IMR-90 (cell line): ENCODE measurements around the gene ZNF613. TPM values are rescaled to one million over a fixed set of nuclear protein-coding genes. Genes with fewer than 3 reads are reported as not detected.

ENCODE experiments used
- ATAC-seq: fragments of 200-7000 bp; cut with Tn5 transposase; 2 replicates; pipeline ENCODE4 v1.9.1; 2020; ENCODE audit warnings: low read depth, mild to moderate bottlenecking, moderate library complexity
- BruUV-seq: library from RNA; stranded (reverse); fragments of 400-500 nt; replicated peaks from 2 replicates; lab custom pipeline; 2021; lab: Mats Ljungman, UMichigan
- CTCF ChIA-PET: fragments of 300-600 bp; formaldehyde crosslinking; extraction: SDS; loops from one replicate; lab custom pipeline; 2021; ENCODE audit warnings: antibody characterized with exemption; lab: Yijun Ruan, JAX
- POLR2A ChIA-PET: fragments of 300-600 bp; sonication (Branson Sonifier 250); formaldehyde crosslinking; loops from one replicate; lab custom pipeline; 2022; ENCODE audit warnings: antibody characterized with exemption; ENCODE audit not compliant: unreplicated experiment; lab: Charles Lee
- DNase-seq: peaks from one replicate; pipeline ENCODE4 v3.0.0; 2013
- H2AFZ ChIP-seq: replicated peaks from 2 replicates; pipeline ENCODE3; 2013; ENCODE audit warnings: low read length, mild to moderate bottlenecking; ENCODE audit not compliant: poor library complexity
- H2AK5ac ChIP-seq: 2 replicates; pipeline ENCODE4 v1.6.1; 2013; ENCODE audit warnings: low read depth, low read length, inconsistent platforms
- H2AK9ac ChIP-seq: replicated peaks from 2 replicates; pipeline ENCODE3; 2013; ENCODE audit warnings: mild to moderate bottlenecking, low read depth, low read length, moderate library complexity; ENCODE audit not compliant: poor library complexity
- H2BK120ac ChIP-seq: 2 replicates; pipeline ENCODE4 v1.6.1; 2013; ENCODE audit warnings: low read depth, low read length, inconsistent platforms
- H2BK15ac ChIP-seq: 3 replicates; pipeline ENCODE4 v1.6.1; 2013; ENCODE audit warnings: low read depth, low read length, inconsistent platforms
- H2BK20ac ChIP-seq: 2 replicates; pipeline ENCODE4 v1.6.1; 2013; ENCODE audit warnings: low read depth, mild to moderate bottlenecking, inconsistent platforms, low read length, moderate library complexity
- H2BK5ac ChIP-seq: 2 replicates; pipeline ENCODE4 v1.6.1; 2013; ENCODE audit warnings: mild to moderate bottlenecking, low read depth, low read length, inconsistent platforms; ENCODE audit not compliant: poor library complexity, severe bottlenecking
- H3K14ac ChIP-seq: replicated peaks from 2 replicates; pipeline ENCODE4 v1.6.1; 2013; ENCODE audit warnings: low read depth, low read length, inconsistent platforms
- H3K18ac ChIP-seq: 2 replicates; pipeline ENCODE4 v1.6.1; 2013; ENCODE audit warnings: low read depth, low read length, control low read depth
- H3K23ac ChIP-seq: 2 replicates; pipeline ENCODE4 v1.6.1; 2013; ENCODE audit warnings: low read depth, low read length, inconsistent platforms
- H3K27ac ChIP-seq: 2 replicates; pipeline ENCODE4 v1.5.1; 2013; ENCODE audit warnings: mild to moderate bottlenecking, control low read depth, low read length; ENCODE audit not compliant: insufficient read depth
- H3K27me3 ChIP-seq: 2 replicates; pipeline ENCODE4 v1.6.1; 2013; ENCODE audit warnings: low read length; ENCODE audit not compliant: control insufficient read depth, insufficient read depth
- H3K36me3 ChIP-seq: 2 replicates; pipeline ENCODE4 v1.6.1; 2013; ENCODE audit warnings: low read length, mixed read lengths; ENCODE audit not compliant: control insufficient read depth, insufficient read depth
- H3K4ac ChIP-seq: 2 replicates; pipeline ENCODE4 v1.6.1; 2013; ENCODE audit warnings: low read depth, low read length, inconsistent platforms
- H3K4me1 ChIP-seq: 2 replicates; pipeline ENCODE4 v1.6.1; 2013; ENCODE audit warnings: low read length, mixed read lengths; ENCODE audit not compliant: control insufficient read depth, insufficient read depth
- H3K4me2 ChIP-seq: 2 replicates; pipeline ENCODE4 v1.6.1; 2013; ENCODE audit warnings: low read depth, mild to moderate bottlenecking, control low read depth, low read length, moderate library complexity
- H3K4me3 ChIP-seq: 2 replicates; pipeline ENCODE4 v1.5.1; 2013; ENCODE audit warnings: low read depth, mild to moderate bottlenecking, control low read depth, low read length, moderate library complexity; ENCODE audit not compliant: insufficient read depth
- H3K56ac ChIP-seq: 2 replicates; pipeline ENCODE4 v1.6.1; 2013; ENCODE audit warnings: low read length, inconsistent platforms; ENCODE audit not compliant: insufficient read depth; ENCODE audit errors: extremely low read depth
- H3K79me1 ChIP-seq, 2 experiments: 2 replicates each; pipeline ENCODE4 v1.6.1; 2013; ENCODE audit warnings: low read length in 2 of 2, inconsistent platforms in 1 of 2, low read depth in 1 of 2
- H3K9ac ChIP-seq: 2 replicates; pipeline ENCODE4 v1.6.1; 2013; ENCODE audit warnings: low read depth, low read length, control low read depth
- H3K9me1 ChIP-seq: 2 replicates; pipeline ENCODE4 v1.6.1; 2013; ENCODE audit warnings: low read length, inconsistent platforms; ENCODE audit not compliant: insufficient read depth
- H3K9me3 ChIP-seq: 2 replicates; pipeline ENCODE4 v1.6.1; 2013; ENCODE audit warnings: low read length; ENCODE audit not compliant: control insufficient read depth, insufficient read depth
- H4K20me1 ChIP-seq: 2 replicates; pipeline ENCODE4 v1.6.1; 2013; ENCODE audit warnings: low read length, inconsistent platforms; ENCODE audit not compliant: insufficient read depth
- H4K5ac ChIP-seq: 2 replicates; pipeline ENCODE4 v1.6.1; 2013; ENCODE audit warnings: mild to moderate bottlenecking, low read depth, low read length, control low read depth
- H4K8ac ChIP-seq, 2 experiments: 2 replicates each; pipeline ENCODE4 v1.6.1; 2013; ENCODE audit warnings: low read depth in 2 of 2, low read length in 2 of 2, control low read depth in 1 of 2, inconsistent platforms in 1 of 2
- H4K91ac ChIP-seq: 2 replicates; pipeline ENCODE4 v1.6.1; 2013; ENCODE audit warnings: low read depth, low read length, inconsistent platforms; ENCODE audit not compliant: insufficient read depth
- CHD1 ChIP-seq: IDR thresholded peaks from 2 replicates; pipeline ENCODE4 v1.6.1; 2012; ENCODE audit warnings: low read depth, low read length, improper control_type of control experiment
- CTCF ChIP-seq: conservative IDR thresholded peaks from 2 replicates; pipeline ENCODE4 v1.5.1; 2012; ENCODE audit warnings: mild to moderate bottlenecking, low read depth, low read length, improper control_type of control experiment
- ELK1 ChIP-seq: fragments of 150-350 bp; IDR thresholded peaks from 2 replicates; pipeline ENCODE4 v1.6.1; 2016; ENCODE audit warnings: low read depth, mild to moderate bottlenecking, low read length, moderate library complexity, borderline replicate concordance
- FOS ChIP-seq: fragments of 150-350 bp; IDR thresholded peaks from 2 replicates; pipeline ENCODE4 v1.6.1; 2016; ENCODE audit warnings: low read depth, low read length
- MAFK ChIP-seq: IDR thresholded peaks from 2 replicates; pipeline ENCODE4 v1.6.1; 2012; ENCODE audit warnings: low read depth, low read length, improper control_type of control experiment
- MXI1 ChIP-seq: IDR thresholded peaks from 2 replicates; pipeline ENCODE4 v1.6.1; 2012; ENCODE audit warnings: low read depth, mild to moderate bottlenecking, low read length, moderate library complexity, borderline replicate concordance
- RAD21 ChIP-seq: IDR thresholded peaks from 2 replicates; pipeline ENCODE4 v1.6.1; 2012; ENCODE audit warnings: low read length, improper control_type of control experiment
- RCOR1 ChIP-seq: IDR thresholded peaks from 2 replicates; pipeline ENCODE4 v1.6.1; 2012; ENCODE audit warnings: mild to moderate bottlenecking, low read length, improper control_type of control experiment; ENCODE audit not compliant: insufficient replicate concordance
- RFX5 ChIP-seq: IDR thresholded peaks from 2 replicates; pipeline ENCODE4 v1.8.0; 2012; ENCODE audit warnings: low read depth, mild to moderate bottlenecking, low read length, moderate library complexity
- USF2 ChIP-seq: fragments of 150-350 bp; IDR thresholded peaks from 2 replicates; pipeline ENCODE4 v1.6.1; 2017; ENCODE audit warnings: mild to moderate bottlenecking, antibody characterized with exemption, low read length, low read depth
- WGBS, 2 experiments: methylation state at CpG; one replicate each; pipeline versions ENCODE4 v1.1.5 to v1.1.7; 2013; ENCODE audit warnings: missing lambda C conversion rate in 2 of 2; ENCODE audit not compliant: insufficient read length in 1 of 2; ENCODE audit errors: extremely low coverage in 2 of 2; 5-methylcytosine and 5-hydroxymethylcytosine counted together
- dilution Hi-C: fragments of 300-500 bp; cut with HindIII; formaldehyde crosslinking; loops from one replicate; pipeline ENCODE4 v1.14.3; 2018; ENCODE audit warnings: low sequenced_read_pairs; ENCODE audit not compliant: unreplicated experiment
- in situ Hi-C: fragments of 300-500 bp; cut with MboI; formaldehyde crosslinking; loops from 3 replicates; pipeline ENCODE4 v1.14.3; 2019; ENCODE audit warnings: low sequenced_read_pairs, inconsistent platforms, mixed read lengths
- intact Hi-C: fragments of 100-400 bp; cut with micrococcal nuclease; formaldehyde crosslinking; loops from 2 replicates; pipeline ENCODE4 v1.10.0; 2022
- polyA plus RNA-seq, 3 experiments: library from polyadenylated mRNA; depleted of rRNA; stranded (reverse); fragments of >200 nt; gene quantifications; 2 replicates each; pipeline ENCODE4 v1.2.3, GENCODE V29; 2012; ENCODE audit warnings: low replicate concordance in 1 of 3
- total RNA-seq: library from RNA; depleted of rRNA; stranded (reverse); fragments of >200 nt; gene quantifications from 2 replicates; pipeline ENCODE4 v1.2.3, GENCODE V29; 2012

The ZNF613 gene
- total and polyA plus RNA-seq, 2 of the 4 experiments (the other 2 are of a cell fraction), result 3.3 to 10.4 TPM

- no peak for TF ChIP-seq USF2
- no peak for TF ChIP-seq RCOR1
- TF ChIP-seq FOS, result no peak
- TF ChIP-seq CTCF, result no peak
- TF ChIP-seq RAD21, result no peak
- TF ChIP-seq CHD1, result no peak
- TF ChIP-seq ELK1, result no peak
- no peak for TF ChIP-seq RFX5
- no peak for TF ChIP-seq MXI1
- no peak for TF ChIP-seq MAFK
- no peak overlapping the region for H3K14ac ChIP-seq
- H4K20me1 ChIP-seq, result no peaks in the 10 kb centered on the region
- H3K79me1 ChIP-seq, result peaks cover 0 to 5% of the 10 kb centered on the region in 2 experiments; a peak in 1 of 4 replicates
- ChIA-PET CTCF (no interaction called here), POLR2A (no interaction called here)
- no peak overlapping the region for H3K4me2 ChIP-seq
- no peak overlapping the region for H2BK5ac ChIP-seq
- no peak overlapping the region for H4K91ac ChIP-seq
- no peak overlapping the region for H3K4me3 ChIP-seq
- no peak overlapping the region for H2AK5ac ChIP-seq
- H3K27ac ChIP-seq, result no peak overlapping the region
- H2BK20ac ChIP-seq, result no peak overlapping the region
- no peak overlapping the region for H3K23ac ChIP-seq
- no peak overlapping the region for H2AK9ac ChIP-seq
- no peaks in the 10 kb centered on the region for H3K4me1 ChIP-seq
- H3K56ac ChIP-seq, result no peak overlapping the region
- in situ Hi-C loops, result no loop called here
- no peak overlapping the region for H3K18ac ChIP-seq
- H2BK120ac ChIP-seq, result no peak overlapping the region
- no peaks in the 10 kb centered on the region for H3K27me3 ChIP-seq
- no peak overlapping the region for H4K8ac ChIP-seq
- H3K36me3 ChIP-seq, result peaks cover 5% of the 10 kb centered on the region
- intact Hi-C loops, result no loop called here
- H3K9me1 ChIP-seq, result no peaks in the 10 kb centered on the region
- H4K5ac ChIP-seq, result no peak overlapping the region
- ATAC-seq (no peak), DNase-seq (no peak)
- no peak overlapping the region for H2AFZ ChIP-seq
- H3K9me3 ChIP-seq, result peaks cover 6% of the 10 kb centered on the region; the same call in 1 of the 2 replicates
- no peak overlapping the region for H3K4ac ChIP-seq
- dilution Hi-C loops, result no loop called here
- BruUV-seq, result no TSS peak
- H2BK15ac ChIP-seq, result no peak overlapping the region
- WGBS, 2 experiments, result no CpG with 5 or more reads among the region's 2 CpGs
- no peak overlapping the region for H3K9ac ChIP-seq
Measured at GRCh38 chr19:51884713-51885112, 42.6 kb upstream of the ZNF613 start.
